Right forelimb (tissue), 1 donor: ENCODE results near the gene GALR2.
A peak's percentile ranks its signal among the peaks of the same experiment; 100 is the strongest.
"Not testable (repeated sequence)": the region's sequence is repeated elsewhere in the genome, so short reads cannot be mapped to it uniquely, and the experiment has no call there.

Source experiments
- DNase-seq: peaks from one replicate; pipeline ENCODE4 v3.0.0-alpha.2; 2018

Gene GALR2

GRCh38 chr17:76050538-76051467 lies 23.8 kb upstream of the GALR2 start:
- no peak for DNase-seq

GRCh38 chr17:76051561-76051960 lies 23.0 kb upstream of the GALR2 start:
- no peak for DNase-seq

GRCh38 chr17:76053246-76054111 lies 21.1 kb upstream of the GALR2 start:
- DNase-seq = no peak

GRCh38 chr17:76054112-76054476 lies 20.5 kb upstream of the GALR2 start:
- no peak for DNase-seq

GRCh38 chr17:76056882-76057281 lies 17.7 kb upstream of the GALR2 start:
- no peak for DNase-seq

GRCh38 chr17:76058264-76058663 lies 16.3 kb upstream of the GALR2 start:
- not testable (repeated sequence) for DNase-seq

- DNase-seq = no peak
Measured at GRCh38 chr17:76063875-76064546, 10.6 kb upstream of the GALR2 start.

GRCh38 chr17:76065775-76066174 lies 8.8 kb upstream of the GALR2 start:
- DNase-seq = no peak

- no peak for DNase-seq
Measured at GRCh38 chr17:76071531-76072147, 2.9 kb upstream of the GALR2 start.

- peak; percentile 93 for DNase-seq
Measured at GRCh38 chr17:76072148-76072858, 2.3 kb upstream of the GALR2 start, which contains the start of gene SRP68. Gene SRP68 (minus strand): TSS chr17:76072517. CDS start chr17:76072491, 26 bp downstream.

- no peak for DNase-seq
Measured at GRCh38 chr17:76075364-76076145, 974 bp downstream of the GALR2 start.

- DNase-seq = no peak
Measured at GRCh38 chr17:76076146-76076764, 1.7 kb downstream of the GALR2 start.

GRCh38 chr17:76076765-76077583 lies 2.4 kb downstream of the GALR2 start:
- no peak for DNase-seq

GRCh38 chr17:76077584-76078110 lies 3.1 kb downstream of the GALR2 start:
- DNase-seq = no peak

- not testable (repeated sequence) for DNase-seq
Measured at GRCh38 chr17:76078370-76078769, 3.8 kb downstream of the GALR2 start.

- no peak for DNase-seq
Measured at GRCh38 chr17:76078860-76079534, 4.4 kb downstream of the GALR2 start, which contains the start of gene ZACN. Gene ZACN (plus strand): TSS chr17:76079182. CDS start chr17:76079265, 83 bp downstream.

GRCh38 chr17:76079535-76079955 lies 5.0 kb downstream of the GALR2 start:
- no peak for DNase-seq

- DNase-seq = no peak
Measured at GRCh38 chr17:76079956-76080767, 5.6 kb downstream of the GALR2 start.
